Dermis blood vessel endothelial cell (primary cell): ENCODE results near the gene RAP1GDS1. TPM values are rescaled to one million over a fixed set of nuclear protein-coding genes. Genes with fewer than 3 reads are reported as not detected.

Experiments used
- DNase-seq: peaks from one replicate; pipeline ENCODE4 v3.0.0; 2010
- total RNA-seq: library from RNA; depleted of rRNA; stranded (reverse); fragments of >200 nt; gene quantifications from 2 replicates; pipeline ENCODE4 v1.2.3, GENCODE V29; 2014

RAP1GDS1 gene, protein sequence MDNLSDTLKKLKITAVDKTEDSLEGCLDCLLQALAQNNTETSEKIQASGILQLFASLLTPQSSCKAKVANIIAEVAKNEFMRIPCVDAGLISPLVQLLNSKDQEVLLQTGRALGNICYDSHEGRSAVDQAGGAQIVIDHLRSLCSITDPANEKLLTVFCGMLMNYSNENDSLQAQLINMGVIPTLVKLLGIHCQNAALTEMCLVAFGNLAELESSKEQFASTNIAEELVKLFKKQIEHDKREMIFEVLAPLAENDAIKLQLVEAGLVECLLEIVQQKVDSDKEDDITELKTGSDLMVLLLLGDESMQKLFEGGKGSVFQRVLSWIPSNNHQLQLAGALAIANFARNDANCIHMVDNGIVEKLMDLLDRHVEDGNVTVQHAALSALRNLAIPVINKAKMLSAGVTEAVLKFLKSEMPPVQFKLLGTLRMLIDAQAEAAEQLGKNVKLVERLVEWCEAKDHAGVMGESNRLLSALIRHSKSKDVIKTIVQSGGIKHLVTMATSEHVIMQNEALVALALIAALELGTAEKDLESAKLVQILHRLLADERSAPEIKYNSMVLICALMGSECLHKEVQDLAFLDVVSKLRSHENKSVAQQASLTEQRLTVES
- 62.3 and 70.5 TPM in 2 replicates for total RNA-seq

DNA sequence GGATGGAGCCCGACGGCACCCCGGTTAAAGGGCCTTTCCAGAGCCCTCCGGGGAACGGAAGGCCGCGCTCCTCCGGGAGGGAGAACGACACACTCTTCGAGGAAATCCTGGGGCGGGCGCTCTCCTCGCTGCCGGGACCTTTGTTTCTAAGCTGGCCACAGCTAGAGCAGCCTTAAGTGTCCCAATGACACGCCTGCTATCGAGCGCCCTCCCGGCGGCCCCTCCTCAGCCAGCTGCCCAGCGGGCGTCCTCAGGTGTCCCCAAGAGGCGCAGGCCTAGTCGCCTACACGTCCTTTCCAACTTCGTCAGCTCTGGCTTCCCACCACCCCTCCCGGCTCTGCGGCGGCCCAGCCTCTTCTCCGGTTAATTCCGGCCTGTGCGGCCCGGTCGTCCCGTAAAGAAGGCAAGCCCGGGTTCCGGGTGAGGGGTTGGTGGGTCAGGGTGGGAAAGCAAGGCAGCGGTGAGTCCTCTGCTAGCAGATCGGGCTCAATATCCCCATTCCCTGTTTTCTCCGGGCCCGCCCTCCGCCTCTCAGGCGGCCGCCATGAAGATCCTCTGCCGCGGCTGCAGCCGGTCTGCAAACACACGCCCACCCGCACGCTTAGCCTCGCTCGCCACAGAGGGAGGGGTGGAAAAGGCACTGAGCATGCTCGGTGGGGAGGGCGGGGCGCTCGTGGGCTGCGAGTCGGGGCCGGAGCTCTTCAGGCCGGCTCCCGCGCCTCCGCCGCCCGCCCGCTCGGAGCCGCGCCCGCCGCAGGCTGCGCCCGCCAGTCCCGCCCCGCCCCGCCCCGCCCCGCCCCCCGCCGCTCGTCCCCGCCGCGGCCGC lies at the start of gene RAP1GDS1:
TSS of gene RAP1GDS1 (plus strand) at position 806 of the 826 bp plus-strand sequence. CDS start 182 bp downstream, outside the sequence.
- DNase-seq = peak; percentile 97

DNA sequence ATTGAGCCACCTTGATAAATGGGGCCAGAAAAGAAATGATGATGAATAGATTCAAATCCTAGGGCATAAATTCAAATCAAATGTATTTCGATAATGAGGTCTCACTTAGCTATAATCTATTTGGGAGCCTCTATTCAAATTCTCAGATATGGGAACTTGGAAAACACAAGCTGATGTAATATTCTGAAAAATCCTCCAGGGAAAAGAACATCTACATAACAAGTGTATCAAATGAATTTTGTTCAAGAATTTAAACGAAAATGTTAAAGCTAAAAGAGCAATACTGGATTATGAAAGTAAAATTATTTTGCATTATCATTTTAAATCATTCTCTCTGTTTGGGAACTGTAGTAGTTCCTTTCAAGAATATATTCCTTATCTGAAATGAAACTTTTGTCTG lies 38.9 kb upstream of the RAP1GDS1 start:
- no peak for DNase-seq

DNA sequence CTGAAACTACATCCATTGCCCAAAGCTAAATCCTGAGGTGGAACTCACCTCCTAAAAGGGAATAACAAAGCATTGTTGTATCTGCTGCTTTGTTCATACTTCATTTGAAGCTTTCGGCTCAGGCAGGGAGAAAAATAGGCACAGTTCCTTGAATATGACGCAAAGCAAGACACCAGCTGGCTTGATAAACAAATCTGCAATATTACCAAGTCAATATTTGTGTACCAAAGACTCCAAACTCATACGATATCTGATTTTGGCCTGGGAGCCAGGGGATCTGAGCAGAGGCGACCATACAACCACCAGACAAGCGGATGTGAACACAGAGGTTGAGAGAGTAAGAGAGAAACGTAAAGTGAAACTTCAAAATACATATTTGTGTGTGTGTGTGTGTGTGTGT lies 34.8 kb upstream of the RAP1GDS1 start:
- DNase-seq = no peak

DNA sequence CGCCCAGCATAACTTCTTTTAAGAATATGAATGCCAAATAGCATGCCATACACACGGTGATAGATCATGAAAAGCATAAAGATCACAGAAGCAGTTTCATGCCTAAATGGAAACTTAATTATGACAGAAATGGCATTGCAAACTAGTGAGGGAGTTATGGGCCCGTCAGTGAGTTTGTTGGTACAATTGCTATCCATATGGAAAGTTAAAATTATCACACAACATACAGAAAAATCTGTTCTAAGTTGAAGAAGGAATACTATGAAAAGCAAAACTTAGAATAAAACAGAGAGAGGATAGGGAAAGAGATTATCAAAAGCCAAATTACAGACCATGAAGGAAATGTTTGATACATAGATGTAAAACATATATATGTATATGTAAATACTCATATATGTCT lies 30.2 kb upstream of the RAP1GDS1 start:
- no peak for DNase-seq

DNA sequence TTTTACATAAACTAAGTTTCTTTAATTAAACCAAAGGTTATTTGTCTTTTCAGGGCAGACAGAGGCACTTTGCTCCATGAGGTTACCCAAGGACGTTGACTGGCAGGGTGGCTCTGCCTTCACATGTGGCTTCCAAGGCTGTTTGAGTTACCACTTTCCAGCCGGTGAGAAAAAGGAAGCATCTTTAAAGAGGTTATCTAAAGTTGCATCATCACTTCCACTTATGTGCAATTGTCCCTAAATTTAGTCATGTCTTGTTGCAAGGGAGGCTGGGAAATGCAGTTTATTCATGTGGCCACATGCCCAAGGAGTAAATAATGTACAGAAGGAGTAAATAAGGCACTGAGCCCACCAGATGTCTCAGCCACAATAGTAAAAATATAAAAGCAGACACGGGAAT lies 29.0 kb upstream of the RAP1GDS1 start:
- DNase-seq = peak; percentile 2

DNA sequence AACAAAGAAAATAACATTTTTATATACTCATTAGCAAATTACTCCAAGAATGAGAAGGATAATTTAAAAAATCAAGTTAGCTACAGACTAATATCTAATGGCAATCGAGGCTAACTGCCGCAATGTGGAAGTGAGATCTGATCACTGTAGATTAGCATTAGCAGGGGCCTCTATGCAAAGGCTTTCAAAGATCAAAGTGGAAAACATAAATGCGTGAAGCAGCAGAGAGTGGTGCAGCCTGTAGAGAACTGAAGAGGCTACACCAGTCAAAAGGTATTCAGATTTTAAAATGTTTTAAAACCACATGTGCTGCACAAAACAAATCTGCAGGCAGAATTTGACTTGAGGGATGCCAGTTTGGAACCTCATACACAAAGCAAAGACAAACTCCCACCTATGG lies 24.0 kb upstream of the RAP1GDS1 start:
- DNase-seq = no peak

DNA sequence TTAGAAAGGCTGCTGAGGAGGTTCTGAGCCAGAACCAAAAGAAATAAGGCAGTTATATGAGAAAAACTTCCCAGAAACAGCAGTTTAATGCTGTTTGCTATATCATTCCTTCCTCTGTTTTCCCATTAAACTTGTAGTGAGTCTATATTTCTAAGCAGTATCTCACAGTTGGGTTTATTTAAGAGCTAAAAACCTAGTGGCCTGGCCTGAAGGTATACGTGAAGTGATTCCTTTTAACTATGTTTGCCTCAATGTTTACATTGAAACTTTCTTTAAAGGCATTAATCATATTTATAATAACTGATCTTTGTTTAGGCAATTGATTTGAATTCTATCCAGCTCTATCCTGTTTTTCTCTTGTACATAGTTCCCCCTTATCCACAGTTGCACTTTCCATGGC lies 19.1 kb upstream of the RAP1GDS1 start:
- no peak for DNase-seq

DNA sequence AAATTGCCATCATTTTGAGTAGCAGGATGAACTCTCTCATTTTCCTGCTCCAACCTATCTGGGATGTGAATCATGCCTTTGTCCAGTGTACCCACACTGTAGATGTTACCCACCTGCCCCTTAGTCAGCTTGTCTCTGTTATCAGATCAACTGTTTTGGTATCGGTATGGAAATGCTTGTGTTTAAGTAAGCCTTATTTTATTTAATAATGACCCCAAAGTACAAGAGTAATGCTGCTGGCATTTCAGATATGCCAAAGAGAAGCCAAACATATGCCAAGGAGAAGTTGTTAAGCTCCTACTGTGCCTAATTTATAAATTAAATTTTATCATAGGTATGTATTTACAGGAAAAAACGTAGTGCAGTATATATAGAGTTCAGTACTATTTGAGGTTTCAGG lies 18.6 kb upstream of the RAP1GDS1 start:
- no peak for DNase-seq

DNA sequence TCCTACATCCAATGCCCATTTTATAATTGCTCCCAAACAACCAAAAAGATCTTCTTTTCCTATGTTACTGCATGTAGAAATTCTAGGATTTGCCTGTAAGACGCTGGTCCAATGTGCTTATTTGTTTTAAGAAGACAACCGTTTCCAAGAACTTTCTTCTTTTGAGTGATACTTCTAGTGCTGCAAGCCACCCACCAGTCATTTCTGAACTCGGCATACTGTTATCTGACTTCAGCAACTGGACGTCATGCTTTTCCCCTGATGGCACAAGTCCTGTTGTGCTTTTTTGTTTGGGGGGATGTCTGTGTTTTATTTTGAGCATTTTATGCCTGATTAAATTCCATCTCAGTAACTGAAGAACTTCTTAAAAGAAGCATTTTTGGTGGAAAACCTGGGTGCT lies 16.0 kb upstream of the RAP1GDS1 start:
- DNase-seq = no peak

DNA sequence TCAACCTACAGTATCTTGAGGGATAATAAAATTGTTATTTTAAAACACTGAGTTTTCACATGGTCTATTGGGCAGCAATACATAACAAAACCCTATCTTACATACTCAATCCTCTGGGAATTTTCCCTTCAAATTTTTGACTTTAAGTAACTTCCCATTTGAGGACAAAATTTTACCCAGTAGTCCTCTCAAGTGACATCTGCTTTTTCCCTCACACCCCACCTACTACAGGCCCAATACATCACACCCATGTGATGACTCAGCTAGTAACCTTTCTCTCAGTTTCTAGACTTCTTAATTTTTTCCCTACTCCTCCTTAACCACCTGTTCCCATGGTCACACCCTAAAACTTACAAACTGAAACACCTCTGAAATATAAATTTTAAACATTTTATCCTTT lies 12.2 kb upstream of the RAP1GDS1 start:
- no peak for DNase-seq

DNA sequence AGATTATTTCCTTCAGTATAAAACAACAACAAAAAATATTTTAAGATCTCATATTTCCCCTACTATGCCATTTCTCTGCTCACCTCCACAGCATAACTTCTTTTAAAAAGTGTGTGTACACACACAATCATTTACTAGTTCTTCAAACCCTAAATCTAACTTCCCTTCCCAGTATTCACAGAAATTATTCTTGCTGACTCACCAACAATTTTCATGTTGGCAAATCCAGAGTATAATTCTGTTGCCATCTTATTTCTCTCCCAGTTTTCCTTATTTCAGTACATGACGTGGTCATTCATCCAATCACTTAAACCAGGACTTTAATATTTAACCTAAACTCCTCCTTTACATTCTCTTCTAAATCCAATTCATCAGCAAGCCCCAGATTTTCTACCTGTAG lies 11.4 kb upstream of the RAP1GDS1 start:
- DNase-seq = no peak

DNA sequence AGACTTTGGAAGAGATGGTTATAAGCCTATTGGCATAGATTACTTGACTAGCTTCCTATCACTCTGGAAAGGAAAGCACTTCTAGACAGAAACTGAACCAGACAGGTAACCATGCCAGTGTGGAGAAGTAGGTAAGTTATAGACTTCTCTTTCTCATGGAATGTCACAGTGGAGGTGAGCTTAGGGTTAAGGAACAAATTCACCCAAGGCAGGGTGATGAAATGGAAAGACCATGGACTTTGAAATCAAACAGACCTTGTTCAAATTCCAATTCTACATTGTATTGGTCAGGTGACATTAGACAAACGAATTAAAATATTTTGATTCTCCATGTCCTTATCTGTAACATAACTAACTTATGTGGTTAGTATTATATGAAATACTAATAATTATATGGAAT lies 7.7 kb upstream of the RAP1GDS1 start:
- no peak for DNase-seq

DNA sequence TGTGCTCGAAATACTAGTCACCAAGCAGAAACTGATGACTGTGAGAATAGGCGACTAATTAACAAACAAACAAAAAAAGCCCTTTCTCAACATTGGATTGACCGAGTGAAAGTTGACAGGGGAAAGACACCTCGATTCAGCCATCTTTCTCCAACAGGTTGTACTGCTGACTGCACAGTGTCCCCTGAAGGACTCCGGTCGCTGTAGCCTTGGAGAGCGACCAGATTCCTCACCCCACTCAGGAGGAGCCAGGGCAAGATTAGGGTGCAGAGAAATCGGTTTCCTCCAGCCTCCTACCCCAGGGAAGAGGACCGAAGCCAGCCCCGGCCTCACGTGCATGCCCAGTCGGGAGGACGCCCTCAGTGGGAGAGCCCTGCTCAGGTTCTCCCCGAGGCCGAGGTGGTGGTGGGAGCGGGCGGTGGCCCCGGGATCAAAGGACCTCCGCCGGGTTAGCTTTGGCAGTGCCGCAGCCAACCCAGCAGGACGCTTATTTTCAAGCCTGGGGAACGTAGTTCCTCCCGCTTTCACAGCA lies 1.1 kb upstream of the RAP1GDS1 start:
- DNase-seq = no peak

DNA sequence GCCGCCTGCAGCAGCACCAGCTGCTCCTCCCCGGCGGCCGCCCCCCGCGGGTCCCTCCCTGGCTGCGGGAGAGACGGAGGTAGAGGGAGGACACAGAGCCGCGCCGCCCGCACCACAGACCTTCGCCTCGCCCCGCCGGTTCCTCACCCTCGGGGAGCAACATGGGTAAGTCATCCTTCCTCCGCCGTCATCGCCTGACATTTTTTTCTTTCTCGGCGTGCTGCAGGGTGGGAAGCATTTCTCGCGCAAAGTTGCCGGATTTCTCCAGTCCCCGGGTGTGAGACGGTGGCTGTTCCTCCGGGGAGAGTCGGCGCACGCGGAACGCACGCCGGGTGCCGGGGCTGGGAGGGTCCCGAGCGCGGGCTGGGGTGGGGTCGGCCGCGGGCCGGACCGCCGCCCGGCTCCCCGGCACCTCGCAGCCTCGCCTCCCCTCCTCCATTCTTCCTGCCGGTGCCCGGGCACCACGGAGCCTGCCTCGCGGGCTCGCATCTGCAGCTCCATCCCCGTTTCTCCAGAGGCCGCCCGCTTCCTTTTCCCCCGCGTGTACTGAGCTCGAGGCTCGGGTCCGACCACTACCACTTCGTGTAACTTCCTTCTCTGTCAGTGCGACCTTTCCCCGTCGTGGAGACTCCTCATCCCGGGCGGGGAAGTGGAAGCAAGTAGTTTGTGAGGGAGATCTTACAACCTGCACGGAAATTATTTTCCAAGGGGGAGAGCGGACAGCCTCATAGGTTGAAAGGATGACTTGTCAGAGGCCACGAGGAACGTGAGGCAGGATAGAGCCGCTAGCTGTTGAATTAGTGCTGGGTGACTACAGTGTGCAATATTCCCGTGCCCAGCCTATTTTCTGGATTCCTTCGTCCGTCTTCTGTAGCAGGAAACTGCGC lies 464 bp downstream of the RAP1GDS1 start:
- peak; percentile 75 for DNase-seq

DNA sequence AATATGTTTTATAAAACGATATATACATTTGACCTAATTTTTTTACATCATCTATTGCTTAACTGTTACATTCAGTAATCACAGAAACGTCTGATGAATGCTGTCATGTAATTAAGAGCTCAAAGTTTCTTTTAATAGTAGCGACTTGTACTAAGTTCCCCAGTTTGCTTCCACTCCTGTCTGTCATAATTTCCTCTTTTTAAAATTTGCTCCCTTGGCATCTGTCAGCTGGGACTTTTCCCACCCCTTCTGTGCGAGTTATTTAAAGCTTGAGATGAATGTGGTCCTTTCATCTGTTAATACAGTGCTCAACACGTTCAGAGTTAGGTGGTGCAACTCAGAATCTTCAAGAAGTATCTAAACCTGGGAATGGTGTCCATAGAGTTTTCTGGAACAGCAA lies 1.2 kb downstream of the RAP1GDS1 start:
- DNase-seq = peak; percentile 8

DNA sequence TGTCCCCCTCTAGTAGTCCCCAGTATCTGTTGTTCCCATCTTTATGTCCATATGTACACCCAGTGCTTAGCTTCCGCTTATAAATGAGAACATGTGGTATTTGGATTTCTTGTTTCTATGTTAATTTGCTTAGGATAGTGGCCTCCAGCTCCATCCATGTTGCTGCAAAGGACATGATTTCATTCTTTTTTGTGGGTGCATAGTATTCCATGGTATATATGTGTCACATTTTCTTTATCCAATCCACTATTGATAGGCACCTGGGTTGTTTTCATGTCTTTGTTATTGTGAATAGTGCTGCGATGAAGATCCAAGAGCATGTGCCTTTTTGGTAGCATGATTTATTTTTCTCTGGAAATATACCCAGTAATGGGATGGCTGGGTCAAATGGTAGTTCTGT lies 6.3 kb downstream of the RAP1GDS1 start:
- no peak for DNase-seq

DNA sequence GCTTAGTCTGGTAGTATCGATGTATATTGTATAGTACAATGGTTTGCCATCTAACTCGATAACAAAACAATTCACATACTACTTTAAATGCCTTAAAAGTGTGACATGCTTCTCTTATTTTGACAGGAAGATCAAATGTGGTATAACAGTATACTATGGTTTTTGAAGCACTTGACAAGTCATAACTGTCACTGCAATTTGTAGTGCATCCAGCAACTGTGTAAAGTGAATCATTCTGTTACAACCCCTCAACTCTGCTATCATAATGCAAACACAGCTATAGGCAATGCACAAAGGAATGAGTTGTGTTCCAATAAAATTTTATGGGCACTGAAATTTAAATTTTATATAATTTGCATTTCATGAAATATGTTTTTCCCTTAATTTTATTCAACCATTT lies 14.0 kb downstream of the RAP1GDS1 start:
- DNase-seq = no peak

DNA sequence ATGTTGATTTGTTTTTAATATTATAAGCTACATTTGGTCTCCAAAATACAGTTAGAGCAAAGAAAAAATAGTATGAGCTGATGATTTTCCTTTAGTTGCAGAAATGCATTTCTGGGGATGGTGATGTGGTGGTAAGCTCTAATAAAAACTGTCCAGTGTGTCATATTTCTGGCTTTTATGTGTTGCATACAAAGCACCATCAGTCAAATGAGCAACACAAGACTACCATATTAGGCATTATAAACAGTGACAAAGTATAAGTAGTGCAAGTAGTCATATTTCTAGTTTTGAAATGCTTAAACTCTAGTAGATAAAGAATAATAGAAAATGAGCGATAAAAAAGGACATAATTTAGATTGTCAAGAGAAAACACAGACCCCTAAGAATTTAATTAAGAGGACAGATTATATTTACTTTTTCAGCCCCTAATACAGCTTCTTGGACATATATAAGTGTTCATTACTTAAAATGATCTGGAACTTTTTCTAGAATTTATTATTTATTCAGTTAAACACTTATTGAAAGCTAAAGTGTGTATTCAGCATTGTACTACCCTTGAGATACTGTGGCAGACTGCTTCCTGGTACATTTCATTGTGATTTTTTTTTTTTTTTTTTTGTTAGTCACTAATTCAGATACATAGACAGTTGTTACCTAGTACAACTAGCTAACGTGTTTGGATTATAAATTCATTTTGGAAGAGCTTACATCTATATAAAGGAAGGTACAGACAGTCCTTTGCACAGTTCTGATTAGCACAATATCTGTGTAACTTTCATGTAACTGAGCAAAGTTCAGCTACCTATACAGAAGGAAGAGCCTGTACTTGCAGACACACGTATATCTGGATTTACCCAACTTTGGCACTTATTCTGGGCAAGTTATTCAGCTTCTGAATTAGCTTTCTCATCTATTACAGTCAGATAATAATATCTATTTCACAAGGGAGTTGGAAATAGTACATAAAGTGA lies 22.3 kb downstream of the RAP1GDS1 start:
- DNase-seq = no peak

DNA sequence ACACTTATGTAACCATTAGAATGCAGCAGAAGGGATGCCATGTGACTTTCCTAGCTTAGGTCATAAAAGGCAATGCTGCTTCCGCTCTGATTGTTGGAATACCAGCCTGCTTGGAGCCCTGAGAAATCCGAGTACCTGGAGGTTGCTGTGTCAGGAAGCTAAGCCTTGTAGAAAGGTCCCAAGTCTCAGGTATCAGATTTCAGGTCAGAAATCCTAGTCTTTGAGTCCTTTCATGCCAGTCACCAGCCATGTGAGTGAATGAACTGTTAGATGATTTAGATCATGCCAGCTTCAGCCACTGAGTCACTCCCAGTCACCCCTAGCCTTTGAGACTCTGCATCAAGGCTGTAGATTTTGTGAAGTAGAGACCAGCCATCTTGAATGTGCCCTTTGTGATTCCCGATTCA lies 23.5 kb downstream of the RAP1GDS1 start:
- DNase-seq = no peak

DNA sequence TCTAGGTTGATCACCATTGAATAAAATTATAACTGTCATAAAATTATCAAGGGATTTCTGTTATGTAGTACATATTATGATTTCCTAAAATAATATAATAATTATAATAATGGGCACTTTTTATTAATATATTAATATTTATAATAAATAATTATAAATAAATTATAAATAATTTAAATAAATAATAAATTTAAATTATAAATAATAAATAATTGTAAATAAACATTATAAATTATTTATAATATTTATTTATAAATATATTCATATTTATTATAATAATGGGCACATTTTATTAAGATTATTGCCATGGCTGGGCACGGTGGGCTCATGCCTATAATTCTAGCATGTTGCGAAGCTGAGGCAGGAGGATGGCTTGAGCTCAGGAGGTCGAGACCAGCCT lies 24.5 kb downstream of the RAP1GDS1 start:
- no peak for DNase-seq

DNA sequence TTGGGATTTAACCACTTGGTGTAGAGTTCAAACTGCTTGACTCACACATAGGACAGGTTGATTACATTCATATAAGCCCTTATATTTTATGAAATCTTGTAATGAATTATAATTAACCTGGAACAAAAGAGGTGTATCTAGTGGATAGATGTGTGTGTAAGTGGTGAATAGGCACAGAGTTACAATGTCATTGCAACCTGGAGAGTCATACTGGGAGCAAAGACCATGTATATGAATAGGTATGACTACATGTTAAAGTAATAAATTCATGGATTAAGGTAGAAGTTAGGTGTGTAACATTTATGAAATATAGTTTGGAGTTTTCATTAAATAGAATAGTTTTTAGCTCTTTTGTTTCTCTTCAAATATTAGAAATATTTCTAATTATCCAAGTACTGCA lies 26.1 kb downstream of the RAP1GDS1 start:
- no peak for DNase-seq
